Measurements from ENCODE around the gene ELAVL3.

ELAVL3 gene

DNA sequence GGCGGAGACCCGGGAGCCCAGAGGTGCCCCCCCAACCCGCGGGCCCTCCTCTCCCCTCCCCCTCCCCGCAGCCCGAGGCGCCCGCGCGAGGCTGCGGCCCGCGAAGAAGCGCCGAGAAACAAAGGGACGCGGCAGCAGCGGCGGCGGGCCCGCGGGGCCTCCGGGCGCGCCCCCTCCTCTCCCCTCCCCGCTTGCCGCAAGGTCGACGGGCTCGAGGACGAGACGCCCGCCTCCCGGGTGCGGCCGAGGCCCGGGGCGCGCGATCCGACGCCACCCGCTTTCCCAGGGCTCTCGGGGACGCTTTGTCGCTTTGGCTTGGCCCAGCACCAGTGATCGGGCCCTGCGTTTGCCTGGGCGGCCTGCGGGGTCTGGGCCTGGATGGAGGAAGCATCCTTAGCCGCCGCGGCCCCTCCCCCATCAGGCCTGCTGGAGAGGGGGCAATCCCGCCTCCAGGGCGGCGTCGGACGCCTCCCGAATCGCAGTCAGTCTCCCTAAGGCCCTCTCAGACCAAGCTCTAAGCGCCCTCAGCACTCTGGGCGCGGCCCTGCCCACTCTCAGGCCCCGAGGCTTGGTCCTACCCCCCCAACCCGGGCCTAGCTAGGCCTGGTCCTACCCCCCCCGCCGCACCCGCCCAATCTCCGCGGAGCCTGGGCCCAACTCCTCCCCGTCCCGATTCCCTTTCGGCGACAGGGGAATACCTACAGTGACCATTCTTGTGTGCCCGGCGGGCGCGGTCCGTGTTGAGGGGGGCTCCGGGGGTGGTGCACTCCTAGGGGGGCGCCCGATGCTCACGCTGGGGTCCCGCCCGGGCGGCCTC, 740 bp downstream of the ELAVL3 start:
- TF ChIP-seq SIN3A (IDR thresholded peaks at IDR 0.05; ENCODE audit: borderline replicate concordance, insufficient read depth, low read length) (no peak), REST (IDR thresholded peaks at IDR 0.05; ENCODE audit: insufficient read depth in 1 of 2, low read depth in 2 of 2, low read length in 2 of 2) (no peak), POLR2AphosphoS5 (IDR thresholded peaks at IDR 0.05; ENCODE audit: low read depth, low read length) (no peak), FOXP2 (optimal IDR thresholded peaks at IDR 0.05; ENCODE audit: borderline replicate concordance, extremely low read depth, extremely low read length, insufficient read depth) (no peak), TAF1 (IDR thresholded peaks at IDR 0.05; ENCODE audit: borderline replicate concordance, insufficient read depth, low read length) (no peak)

GRCh38 chr19:11479090-11479897, 1.6 kb downstream of the ELAVL3 start:
- no peak for TF ChIP-seq SIN3A (IDR thresholded peaks at IDR 0.05; ENCODE audit: borderline replicate concordance, insufficient read depth, low read length)
- TF ChIP-seq POLR2AphosphoS5 (IDR thresholded peaks at IDR 0.05; ENCODE audit: low read depth, low read length) = no peak
- TF ChIP-seq FOXP2 (optimal IDR thresholded peaks at IDR 0.05; ENCODE audit: borderline replicate concordance, extremely low read depth, extremely low read length, insufficient read depth) = no peak
- peak; percentile 81 to 91 for TF ChIP-seq REST (IDR thresholded peaks at IDR 0.05; ENCODE audit: insufficient read depth in 1 of 2, low read depth in 2 of 2, low read length in 2 of 2)
- TF ChIP-seq TAF1 (IDR thresholded peaks at IDR 0.05; ENCODE audit: borderline replicate concordance, insufficient read depth, low read length) = no peak

DNA sequence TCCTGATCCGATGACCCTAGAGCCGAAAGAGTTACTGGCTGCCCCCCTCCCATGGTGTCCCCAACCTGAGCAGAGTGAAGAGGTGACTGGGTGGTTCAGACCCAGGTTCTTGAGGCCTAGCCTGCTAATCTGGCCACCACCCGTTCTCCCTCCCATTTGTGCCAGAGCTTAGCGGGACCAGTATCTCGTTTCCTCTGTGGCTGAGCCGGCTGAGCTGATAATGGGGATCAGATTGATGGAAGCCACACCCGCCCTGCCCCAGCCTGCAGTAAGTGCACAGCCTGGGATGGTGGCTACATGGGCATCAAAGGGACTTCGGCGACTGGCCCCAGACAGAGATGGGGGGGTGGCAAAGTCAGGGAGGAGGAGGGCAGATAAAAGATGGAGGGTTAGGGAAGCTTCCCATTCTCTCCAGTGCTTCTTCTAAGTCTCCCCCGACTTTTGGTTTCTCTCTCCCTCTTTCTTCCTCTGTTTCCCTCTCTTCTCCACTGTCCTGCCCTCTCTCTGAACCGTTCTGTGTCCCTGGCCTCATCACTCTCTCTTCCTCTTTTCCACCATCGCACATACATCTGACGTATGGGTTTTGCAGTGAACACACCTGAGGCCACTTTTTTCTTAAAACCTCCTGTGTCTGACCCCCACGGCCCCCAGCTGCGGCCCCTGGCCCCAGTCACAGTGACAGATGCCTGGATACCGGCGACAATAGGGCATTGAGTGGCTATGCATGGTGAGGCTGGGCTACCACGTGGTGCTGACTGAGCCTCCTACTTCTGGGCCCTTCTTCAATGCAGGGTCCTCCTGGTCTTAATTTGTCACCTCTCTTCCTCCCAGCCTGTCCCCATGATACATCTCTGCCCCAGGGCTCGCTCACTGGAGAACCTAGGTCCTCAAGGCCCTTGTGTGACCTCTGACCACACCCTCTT, 2.4 kb downstream of the ELAVL3 start:
- TF ChIP-seq FOXP2 (optimal IDR thresholded peaks at IDR 0.05; ENCODE audit: borderline replicate concordance, extremely low read depth, extremely low read length, insufficient read depth) (no peak), REST (IDR thresholded peaks at IDR 0.05; ENCODE audit: insufficient read depth in 1 of 2, low read depth in 2 of 2, low read length in 2 of 2) (no peak), POLR2AphosphoS5 (IDR thresholded peaks at IDR 0.05; ENCODE audit: low read depth, low read length) (no peak), TAF1 (IDR thresholded peaks at IDR 0.05; ENCODE audit: borderline replicate concordance, insufficient read depth, low read length) (no peak), SIN3A (IDR thresholded peaks at IDR 0.05; ENCODE audit: borderline replicate concordance, insufficient read depth, low read length) (no peak)

DNA sequence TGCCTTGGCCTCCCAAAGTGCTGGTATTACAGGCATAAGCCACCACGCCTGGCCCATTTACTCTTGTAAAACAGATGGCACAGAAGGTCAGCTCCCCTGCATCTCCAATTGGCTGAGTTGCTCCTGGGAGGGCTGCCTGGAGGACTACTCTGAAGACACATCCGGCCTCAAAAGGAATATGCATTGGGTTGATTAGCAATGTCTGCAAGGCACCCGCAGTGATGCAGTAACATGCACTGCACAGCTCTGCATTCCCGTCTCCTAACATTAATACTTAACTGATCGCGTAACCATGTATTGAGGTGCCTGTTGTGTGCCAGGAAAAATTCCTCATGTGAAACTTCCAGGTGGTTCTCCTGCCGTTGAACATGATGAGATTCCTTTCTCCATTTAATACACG, 5.0 kb downstream of the ELAVL3 start:
- TF ChIP-seq SIN3A (IDR thresholded peaks at IDR 0.05; ENCODE audit: borderline replicate concordance, insufficient read depth, low read length) (no peak), TAF1 (IDR thresholded peaks at IDR 0.05; ENCODE audit: borderline replicate concordance, insufficient read depth, low read length) (no peak), FOXP2 (optimal IDR thresholded peaks at IDR 0.05; ENCODE audit: borderline replicate concordance, extremely low read depth, extremely low read length, insufficient read depth) (no peak), REST (IDR thresholded peaks at IDR 0.05; ENCODE audit: insufficient read depth in 1 of 2, low read depth in 2 of 2, low read length in 2 of 2) (no peak), POLR2AphosphoS5 (IDR thresholded peaks at IDR 0.05; ENCODE audit: low read depth, low read length) (no peak)
